ENCODE data around the gene ST7. TPM values are rescaled to one million over a fixed set of nuclear protein-coding genes. Genes with fewer than 3 reads are reported as not detected.

Gene ST7
- total and polyA plus RNA-seq, 2 of the 8 experiments (the other 6 are each of a cell fraction or from before 2014, with no cell fraction given) = 16.3 to 18.0 TPM

- TF ChIP-seq CHD7 (IDR thresholded peaks at IDR 0.05; ENCODE audit: insufficient replicate concordance, low read length) = no peak
- no peak for TF ChIP-seq EZH2 (IDR thresholded peaks at IDR 0.05; ENCODE audit: low read depth, low read length, severe bottlenecking)
- no peak for TF ChIP-seq RFX5 (IDR thresholded peaks at IDR 0.05; ENCODE audit: borderline replicate concordance, low read depth, low read length)
- no peak for TF ChIP-seq ASH2L (IDR thresholded peaks at IDR 0.05; ENCODE audit: low read length)
Observed at GRCh38 chr7:117277576-117277975, 324.3 kb downstream of the ST7 start (continued).

Measured in H1 (cell line).